NCI-H2196 treated with DMSO at 0.1 percent for 48 hours (cell line): ENCODE measurements around the gene KIF25.

Experiments used
- DNase-seq: peaks from one replicate; lab custom pipeline; 2025; ENCODE audit not compliant: unreplicated experiment; lab: John Stamatoyannopoulos, UW

Gene KIF25

DNA sequence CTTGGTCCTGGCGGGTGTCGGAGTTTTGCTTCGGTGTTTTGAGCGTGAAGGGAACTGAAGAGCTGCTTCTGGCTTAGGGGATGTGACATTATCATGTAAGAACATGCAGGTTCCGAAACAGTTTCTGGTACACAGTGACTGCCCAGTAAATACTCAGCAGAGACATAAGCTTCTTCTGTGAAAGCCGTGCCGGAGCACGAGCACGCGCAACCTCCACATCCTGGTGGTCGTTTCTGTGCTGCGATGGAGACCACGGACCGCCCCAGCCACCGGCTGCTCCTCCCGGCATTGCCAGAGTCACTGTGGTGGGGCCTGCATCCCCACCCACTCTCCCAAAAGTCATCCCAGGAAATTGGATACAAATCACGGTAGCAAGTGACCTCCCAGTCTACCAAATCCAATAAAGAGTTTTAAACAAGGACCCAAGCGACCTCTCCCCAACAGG lies 18.7 kb downstream of the KIF25 start:
- DNase-seq: no peak

DNA sequence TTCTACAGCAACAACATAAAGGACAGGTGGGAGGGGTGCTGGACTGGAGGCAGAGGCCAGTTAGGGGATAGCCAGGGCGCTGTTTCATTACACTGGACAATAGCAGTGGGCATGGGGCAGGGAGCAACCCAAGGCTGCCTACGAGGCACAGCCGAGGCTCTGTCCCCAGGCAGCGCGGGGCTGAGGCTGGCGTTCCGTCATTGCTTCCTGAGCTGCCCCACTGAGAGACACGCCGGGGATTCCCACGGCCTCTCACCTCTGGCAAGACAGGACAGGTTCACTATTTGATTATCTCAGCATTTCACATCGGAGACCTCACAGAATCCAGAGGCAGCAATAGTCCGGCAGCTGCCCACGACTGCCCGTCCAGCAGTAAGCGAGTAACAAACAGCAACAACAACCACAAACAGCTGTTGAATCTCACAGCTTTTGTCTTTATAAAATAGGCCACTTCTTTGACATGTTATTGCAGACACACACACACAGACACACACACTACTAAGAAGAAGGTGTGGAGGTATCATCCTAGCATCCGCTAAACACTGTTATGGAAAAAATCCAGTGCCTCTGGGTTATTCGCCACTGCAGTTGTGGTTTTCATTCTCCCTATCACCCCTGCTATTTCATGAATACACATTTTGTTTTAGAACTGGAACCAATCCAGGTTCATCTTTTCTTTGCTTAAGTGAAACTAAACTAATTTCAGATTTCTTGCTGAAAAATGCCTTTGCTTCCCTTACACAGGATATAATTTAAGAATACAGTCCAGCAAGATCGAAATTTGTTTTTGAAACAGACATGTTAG lies 19.5 kb downstream of the KIF25 start:
- no peak for DNase-seq

DNA sequence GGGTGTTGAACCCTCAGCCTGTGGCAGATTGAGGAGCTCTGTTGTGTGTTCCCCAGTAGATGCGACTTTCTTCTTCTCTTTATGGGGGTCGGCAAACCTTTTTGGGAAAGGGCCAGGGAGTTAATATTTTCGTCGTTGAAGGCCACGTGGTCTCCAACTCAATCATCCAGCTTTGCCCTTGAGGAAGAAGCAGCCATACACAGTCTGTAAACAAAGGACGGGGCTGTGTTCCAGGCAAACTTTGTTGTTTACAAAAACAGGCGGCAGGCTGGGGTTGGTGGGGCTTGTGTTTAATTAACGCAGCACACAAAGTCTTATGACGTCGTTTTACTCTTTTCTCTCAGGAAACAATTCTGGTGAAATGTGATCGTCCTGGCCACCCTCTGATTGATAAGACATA lies 20.2 kb downstream of the KIF25 start:
- no peak for DNase-seq

DNA sequence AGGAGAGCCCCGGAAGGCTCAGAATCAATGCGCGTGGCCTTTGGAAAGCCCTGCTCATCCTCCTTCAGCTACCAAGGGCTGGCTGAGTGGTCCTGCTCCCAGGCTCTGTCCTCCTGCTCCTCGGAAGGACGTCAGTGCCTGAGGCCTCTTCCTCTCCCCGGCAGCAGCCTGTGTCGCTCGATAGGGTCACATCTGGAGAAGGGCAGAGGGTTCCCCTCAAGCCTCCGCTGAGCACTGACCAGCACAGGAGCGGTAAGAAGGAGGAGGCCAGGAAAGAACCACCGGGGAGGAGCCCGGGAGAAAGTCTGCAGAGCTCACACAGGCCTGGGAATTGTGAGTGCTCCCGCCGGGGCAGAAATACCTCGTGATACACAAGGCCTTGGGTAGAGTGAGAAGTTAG lies 21.2 kb downstream of the KIF25 start:
- DNase-seq: no peak

DNA sequence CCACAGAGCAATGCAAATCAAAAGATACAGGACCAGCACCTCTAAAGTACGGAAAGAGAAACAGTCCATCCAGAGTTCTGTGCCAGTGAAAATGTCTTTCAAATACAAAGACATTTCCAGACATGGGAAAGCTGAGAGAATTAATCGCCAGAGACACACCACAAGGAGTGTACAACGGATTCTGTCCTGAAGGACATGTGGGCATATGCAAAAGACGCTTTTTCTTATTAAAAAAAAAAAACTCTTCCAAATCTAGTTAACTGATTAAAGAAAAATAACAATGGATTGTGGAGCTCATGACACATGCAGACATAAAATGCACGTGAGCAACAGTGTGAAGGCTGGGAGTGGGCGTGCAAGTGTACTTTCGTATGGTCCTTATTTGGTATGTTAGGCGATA lies 22.8 kb downstream of the KIF25 start:
- no peak for DNase-seq

DNA sequence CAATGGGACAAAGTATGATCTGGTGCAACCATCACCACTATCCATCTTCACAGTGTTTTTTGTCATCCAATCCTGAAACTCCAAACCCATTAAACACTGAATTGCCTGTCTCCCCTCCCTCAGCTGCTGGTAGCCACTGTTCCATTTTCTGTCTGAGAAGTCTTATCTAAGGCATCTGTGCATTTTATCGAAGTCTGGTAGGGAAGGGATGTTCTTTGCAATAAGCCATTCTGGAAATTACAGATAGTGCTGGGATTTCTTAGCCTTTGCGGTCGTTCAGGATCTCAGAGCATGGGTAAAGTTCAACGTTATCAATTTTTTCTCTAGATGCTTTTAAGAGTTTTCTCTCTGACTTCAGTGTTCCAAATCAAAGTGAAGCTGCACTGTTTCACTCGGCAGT lies 24.1 kb downstream of the KIF25 start:
- no peak for DNase-seq

DNA sequence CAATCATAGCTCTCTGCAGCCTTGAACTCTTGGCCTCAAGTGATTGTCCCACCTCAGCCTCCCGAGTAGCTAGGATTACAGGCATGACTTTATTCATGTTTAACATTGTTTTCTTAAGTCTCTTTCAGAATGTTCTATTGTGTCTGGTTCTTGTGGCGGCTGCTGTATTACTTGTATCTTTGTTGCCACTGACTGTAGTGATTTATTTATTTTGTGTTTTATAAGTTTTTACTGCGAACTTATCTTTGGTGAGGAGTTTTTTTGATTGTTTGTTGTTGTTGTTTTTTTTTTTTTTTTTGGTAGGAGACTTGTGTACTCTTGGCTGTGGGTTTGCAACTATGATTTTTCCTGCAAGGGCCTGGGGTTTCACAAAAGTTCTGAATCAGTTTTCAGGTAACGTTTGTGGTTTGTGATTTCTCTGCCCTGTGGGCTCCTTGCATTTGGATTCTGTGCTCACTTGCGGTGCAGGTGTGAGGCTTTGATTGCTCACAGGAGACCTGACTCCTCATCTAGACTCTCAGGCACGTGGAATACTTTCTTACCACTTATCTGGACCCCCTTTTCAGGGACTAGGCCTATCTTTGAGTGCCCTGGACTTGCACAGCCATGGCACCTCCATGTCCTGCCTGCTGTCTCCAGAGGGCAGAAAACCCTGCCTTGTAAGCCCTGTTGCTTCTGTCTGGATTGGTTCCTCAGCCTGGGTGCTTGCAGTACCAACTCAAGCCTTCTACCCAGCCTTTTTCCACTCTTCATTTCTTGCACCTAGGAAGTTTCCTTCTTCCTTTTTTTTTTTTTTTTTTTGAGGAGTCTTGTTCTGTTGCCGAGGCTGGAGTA lies 25.2 kb downstream of the KIF25 start:
- no peak for DNase-seq

DNA sequence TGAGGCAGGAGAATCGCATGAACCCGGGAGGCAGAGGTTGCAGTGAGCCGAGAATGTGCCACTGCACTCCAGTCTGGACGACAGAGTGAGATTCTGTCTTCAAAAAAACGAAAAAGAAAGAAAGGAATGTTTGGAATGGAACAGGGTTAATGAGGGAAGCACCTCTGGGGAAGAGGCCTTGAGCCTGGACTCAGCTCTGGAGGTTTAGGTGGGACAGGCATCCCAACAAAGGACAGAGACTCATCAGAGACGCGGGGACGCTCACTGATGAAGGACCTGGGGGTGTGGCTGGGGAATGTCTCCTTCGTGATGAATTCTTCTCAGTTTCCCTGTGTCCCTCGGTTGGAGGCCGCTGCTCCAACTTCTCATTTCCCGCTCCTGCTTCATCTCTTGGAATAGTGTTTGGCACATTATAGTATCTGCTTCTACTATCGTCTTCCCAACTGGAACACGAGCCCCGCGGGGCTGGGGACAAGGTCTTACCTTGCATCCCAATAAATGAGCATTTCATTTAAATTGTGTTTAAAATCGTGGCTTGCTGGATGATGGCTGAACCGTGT lies 27.6 kb downstream of the KIF25 start:
- no peak for DNase-seq

DNA sequence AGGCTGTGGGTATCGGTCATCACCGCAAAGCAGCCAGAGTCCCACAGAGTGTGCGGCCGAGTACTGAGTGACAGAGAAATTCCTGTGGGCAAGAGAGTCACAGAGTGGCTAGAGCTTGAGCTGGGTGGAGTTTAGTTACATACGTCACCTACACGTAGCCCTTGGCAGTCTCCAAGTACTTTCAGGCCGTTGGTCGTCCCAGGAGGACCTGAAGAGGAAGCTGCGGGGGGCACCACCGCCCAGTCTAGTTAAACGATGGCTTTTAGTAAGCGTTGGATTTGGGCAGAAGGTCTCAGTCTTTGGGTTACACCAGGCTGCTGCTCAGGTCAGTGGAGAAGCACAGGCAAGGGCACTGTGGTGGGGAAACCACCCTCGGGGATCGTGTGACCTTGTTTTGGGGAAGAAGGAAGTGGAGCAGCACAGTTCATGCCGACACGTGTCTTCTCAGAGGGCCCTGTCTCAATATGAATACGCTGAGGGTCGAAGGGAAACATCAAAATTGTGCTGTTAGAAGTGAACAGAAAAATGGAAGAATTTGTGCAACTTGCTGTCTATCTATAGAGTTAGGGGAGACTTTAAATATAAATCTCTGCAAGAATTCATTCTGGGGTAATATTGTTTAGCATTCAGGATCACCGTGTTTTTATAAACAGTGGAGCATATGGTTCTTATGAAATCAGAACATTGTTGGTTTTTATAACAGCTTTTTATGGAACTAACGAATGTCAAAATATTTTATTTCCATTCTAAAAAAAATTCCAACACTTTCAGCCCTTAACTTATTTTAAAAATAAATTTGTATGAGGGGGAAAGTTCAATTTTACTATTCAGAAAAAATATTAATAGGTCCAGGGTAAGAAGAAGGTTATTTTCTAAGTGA lies 28.6 kb downstream of the KIF25 start:
- no peak for DNase-seq

DNA sequence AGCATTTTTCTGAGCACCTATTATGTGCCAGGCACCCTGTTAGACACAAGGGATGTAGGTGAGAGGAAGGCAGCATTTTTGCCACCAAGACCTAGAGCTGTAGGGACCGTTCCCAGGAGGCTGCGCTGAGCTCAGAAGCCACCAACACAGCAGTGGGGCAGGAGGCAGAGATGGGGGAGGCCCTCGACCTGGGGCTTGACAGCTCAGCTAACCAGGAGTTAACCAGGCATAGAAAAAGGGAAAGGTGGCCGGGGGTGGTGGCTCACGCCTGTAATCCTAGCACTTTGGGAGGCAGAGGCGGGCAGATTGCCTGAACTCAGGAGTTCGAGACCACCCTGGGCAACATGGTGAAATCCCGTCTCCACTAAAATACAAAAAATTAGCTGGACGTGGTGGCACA lies 29.5 kb downstream of the KIF25 start:
- DNase-seq: no peak

DNA sequence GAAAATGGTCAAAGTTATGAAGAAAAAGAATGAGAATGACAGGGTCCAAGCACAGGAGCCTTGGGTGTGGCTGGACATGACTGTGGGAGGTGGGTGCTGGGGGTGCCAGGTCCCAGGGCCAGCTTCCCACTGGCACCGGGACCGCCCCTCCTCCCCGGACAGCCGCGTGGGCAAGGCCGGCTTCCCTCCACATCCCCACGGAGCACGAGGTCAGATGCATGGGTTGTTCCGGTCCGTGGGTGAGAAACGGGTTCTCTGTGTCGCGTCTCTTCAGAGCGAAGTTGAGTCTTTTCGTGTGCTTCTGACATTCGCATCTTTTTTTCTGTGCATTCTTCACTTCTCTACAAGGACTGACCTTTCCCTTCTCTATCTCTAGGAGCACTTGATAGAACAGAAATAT lies 30.1 kb downstream of the KIF25 start:
- DNase-seq: no peak

DNA sequence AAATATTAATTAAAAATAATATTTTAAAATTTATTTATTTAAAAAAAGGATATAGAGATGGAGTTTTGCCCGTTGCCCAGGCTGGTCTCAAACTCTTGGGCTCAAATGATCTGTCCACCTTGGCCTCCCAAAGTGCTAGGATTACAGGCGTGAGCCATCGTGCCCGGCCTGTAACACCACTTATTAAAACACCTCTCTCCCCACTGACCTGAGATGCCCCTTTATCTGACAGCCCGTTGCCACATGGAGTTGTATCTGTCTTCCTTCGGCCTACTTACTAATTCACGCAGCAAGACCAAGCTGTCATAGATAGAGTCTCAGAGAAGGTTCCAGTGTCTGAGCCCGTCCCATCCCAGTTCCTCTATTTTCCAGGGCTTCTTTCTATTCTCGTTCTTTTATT lies 30.7 kb downstream of the KIF25 start:
- no peak for DNase-seq

DNA sequence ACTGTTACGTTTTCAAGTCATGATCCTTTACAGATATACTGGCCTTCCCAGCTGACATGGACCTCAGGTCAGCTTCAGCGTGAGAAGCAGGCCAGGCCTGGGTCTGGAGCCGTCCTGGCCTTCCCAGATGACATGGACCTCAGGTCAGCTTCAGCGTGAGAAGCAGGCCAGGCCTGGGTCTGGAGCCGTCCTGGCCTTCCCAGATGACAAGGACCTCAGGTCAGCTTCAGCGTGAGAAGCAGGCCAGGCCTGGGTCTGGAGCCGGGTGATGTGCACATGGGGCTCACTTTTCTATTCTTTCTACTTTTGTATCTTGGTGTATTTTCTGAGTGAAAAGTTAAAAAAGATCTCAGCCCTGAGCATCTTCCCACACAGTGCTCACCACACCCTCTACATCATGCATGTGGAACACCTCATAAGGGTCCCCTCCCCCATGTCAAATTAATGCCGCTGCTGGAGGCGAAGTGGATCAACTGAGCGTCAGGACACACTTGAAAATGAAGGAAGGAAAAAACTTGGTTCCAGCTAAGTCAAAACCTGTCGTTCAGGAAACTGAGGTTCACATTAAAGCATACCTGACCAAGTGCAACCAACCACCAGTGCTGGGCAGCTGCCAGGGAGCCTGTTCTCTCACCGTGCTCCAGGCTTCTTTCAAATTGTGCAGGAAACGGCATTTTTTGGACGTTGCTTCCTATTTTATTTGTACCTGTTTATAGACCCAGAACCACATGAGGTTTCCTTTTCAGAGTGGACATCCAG lies 32.2 kb downstream of the KIF25 start:
- DNase-seq: no peak

DNA sequence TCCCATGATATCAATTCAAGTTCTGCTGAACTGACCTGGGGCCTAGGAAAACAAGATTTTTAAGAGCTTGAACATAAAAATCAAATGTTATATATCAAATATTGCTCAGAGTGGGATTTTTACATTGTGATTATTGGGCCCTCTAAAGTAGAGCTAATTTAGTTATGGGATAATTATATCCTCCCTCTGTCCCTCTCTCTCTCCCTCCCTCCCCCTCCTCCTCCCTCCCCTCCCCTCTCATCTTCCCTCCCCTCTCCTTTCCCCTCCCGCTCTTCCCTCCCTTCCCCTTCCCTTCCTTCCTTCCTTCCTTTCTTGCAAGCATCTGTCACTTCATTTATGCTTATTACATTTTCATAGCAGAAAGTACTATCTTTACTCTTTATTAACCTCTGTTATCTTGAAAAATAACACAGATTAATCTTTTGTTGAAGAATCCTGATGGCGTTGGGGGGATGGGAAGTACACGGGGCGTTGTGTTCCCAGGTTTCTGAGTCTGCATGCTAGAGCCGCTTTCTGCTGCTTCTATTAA lies 32.8 kb downstream of the KIF25 start:
- no peak for DNase-seq

DNA sequence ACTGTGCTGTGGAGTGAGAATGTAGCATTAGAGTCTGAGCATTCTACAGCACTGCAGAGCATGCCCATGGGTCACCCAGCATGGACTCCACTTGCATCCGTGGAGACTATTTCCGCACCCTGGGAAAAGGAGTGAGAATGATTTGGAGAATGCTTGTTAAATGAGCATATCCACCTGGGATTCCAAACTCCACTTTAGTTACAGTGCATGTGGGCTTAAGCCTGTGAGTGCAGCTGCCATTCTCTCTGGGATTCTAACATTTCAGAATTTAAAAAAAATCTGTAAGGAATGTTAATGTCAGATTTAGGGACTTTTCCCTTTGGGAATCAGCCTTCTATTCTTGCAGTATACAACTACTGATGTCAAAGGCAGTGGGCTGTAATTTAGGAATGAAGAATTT lies 33.4 kb downstream of the KIF25 start:
- no peak for DNase-seq

DNA sequence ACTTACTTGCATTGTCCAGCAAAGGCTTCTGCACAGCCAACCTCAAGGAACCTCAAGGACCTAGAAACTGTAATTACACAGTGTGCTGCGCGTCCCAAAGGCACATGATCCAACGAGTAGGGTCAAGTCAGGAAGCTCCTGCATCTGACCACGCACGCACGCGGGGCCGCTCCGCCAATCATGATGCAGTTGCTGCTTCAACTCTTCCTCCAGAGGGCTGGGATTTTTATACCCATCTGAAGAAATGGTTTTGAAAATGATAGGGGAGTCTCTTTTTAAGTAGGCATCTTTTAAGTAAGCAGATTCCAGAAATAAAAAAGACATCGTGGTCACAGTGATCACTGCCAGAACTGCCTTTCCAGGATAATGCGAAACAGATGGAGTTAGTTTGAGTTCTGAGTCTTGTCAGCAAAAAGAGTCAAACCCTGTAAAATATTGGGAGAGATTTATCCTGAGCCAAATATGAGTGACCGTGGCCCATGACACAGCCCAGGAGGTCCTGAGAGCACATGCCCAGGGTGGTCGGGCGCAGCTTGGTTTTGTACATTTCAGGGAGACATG lies 34.0 kb downstream of the KIF25 start:
- DNase-seq: no peak

DNA sequence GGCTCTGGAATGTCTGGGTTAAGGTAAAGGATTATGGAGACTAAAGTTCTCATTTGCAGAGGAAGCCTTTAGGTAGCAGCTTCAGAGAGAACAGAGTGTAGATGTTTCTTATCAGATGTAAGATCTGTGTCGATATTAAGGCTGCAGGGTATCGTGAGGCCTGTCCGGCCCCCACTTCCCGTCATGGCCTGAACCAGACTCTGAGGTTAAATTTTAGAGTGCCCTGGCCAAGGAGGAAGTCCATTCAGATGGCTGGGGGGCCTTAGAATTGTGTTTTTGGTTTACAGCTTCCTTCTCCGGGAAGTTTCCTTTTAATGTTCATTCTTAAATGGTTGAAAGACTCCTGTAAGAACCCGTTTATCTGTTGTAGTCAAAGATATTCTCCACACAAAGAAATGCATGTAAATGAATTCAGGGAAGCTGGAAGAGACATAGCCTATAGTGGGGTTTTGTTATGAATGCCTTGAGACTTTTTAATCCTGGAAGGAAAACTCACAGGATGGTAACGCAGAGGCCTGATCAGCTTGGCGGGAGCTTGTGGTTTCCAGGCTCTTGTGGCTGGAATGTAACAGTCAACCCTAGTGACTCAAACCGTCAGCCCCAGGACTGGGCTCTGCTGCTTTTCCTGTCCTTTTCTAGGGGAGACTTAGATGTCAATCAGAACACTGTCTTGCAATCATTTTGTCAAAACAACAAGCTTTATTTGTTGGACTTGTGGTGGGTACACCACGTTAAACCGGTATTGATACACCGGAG lies 34.7 kb downstream of the KIF25 start:
- DNase-seq: no peak

DNA sequence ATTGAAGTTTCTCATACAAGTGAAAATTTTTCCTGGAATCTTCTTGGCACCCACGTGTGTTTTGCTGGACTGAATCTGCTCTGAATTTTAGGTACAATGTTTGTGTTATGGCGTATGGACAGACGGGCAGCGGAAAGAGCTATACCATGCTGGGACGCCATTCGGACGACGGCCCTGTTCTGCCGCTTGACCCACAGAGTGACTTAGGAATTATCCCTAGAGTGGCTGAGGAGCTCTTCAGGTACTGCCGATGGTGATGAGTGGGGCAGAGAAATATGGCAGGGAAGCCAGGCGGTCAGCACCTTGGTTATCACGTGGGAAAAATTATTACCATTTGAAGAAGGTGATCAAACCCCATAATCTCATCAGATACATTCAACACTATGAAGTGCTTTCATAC lies 36.3 kb downstream of the KIF25 start:
- DNase-seq: no peak

DNA sequence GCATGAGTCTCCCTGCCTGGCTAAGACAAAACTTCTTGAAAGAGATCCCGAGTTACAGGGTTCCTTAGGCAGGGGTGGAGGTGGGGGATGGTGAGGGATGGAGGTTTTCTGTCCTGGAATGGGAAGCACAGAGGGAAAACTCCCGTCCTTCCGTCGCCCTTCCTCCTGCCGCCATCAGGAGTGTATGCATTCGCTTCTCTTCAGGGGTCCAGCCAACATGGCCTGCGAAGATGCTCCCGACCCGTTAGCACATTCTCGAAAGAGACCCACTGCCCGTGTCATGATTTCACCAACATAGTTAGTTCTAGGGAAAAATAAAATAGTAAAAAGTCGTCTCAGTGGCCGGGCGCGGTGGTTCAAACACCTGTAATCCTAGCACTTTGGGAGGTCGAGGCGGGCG lies 37.1 kb downstream of the KIF25 start:
- no peak for DNase-seq
